Fibroblast of villous mesenchyme (primary cell): Measurements from ENCODE around the gene MRPL23. TPM values are rescaled to one million over a fixed set of nuclear protein-coding genes. Genes with fewer than 3 reads are reported as not detected.

Experiments
- DNase-seq: peaks from one replicate; pipeline ENCODE4 v3.0.0-alpha.2; 2010; ENCODE audit warnings: low read depth
- H3K4me3 ChIP-seq: 2 replicates; pipeline ENCODE4 v1.5.1; 2011; ENCODE audit warnings: low read depth, mild to moderate bottlenecking, low read length
- total RNA-seq: library from RNA; depleted of rRNA; stranded (reverse); fragments of >200 nt; gene quantifications from 2 replicates; pipeline ENCODE4 v1.2.3, GENCODE V29; 2012
- TF ChIP-seq, protein P1 (sequence below): IDR thresholded peaks from 2 replicates; pipeline ENCODE4 v1.5.1; 2012; ENCODE audit warnings: low read depth, mild to moderate bottlenecking, low read length; ENCODE audit not compliant: insufficient read depth

Gene MRPL23
- total RNA-seq, 1 donor: 107 TPM

DNA sequence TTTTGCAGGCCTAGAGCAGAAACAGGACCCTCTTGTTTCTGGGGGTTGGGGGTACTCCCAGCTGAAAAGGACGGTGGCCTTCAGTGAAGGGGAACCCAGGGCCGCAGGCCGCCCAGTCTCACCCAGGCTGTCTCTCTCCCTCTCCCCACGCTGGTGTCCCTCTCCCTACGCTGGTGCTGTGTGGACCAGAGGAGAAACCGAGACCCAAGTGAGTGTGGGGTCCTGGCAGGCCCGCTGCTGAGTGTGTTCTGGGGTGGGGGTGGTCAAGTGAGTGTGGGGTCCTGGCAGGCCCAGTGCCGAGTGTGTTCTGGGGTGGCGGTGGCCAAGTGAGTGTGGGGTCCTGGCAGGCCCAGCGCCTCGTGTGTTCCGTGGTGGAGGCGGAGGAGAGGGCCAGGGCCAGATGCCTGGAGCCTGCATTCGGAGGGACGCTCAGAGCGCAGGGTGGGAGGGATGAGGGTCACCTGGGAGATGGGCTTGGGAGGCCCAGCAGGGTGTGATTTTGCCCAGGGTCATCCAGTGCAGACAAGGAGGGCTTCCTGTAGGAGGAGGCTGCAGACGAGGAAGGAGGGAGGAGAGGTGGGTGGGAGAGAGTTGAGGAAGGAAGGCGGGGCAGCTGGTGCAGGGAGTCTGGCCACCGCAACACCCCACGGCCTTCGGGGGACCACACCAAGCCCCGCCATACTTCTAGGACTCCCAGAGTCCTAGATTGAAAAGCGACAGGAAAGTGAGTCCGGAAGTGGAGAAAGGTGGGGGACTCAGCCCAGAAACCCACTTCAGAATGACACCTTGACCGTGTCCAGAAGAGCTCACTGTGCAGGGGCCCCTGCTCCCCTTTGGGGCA is 17.3 kb upstream of the MRPL23 start:
- TF ChIP-seq, protein P1, sequence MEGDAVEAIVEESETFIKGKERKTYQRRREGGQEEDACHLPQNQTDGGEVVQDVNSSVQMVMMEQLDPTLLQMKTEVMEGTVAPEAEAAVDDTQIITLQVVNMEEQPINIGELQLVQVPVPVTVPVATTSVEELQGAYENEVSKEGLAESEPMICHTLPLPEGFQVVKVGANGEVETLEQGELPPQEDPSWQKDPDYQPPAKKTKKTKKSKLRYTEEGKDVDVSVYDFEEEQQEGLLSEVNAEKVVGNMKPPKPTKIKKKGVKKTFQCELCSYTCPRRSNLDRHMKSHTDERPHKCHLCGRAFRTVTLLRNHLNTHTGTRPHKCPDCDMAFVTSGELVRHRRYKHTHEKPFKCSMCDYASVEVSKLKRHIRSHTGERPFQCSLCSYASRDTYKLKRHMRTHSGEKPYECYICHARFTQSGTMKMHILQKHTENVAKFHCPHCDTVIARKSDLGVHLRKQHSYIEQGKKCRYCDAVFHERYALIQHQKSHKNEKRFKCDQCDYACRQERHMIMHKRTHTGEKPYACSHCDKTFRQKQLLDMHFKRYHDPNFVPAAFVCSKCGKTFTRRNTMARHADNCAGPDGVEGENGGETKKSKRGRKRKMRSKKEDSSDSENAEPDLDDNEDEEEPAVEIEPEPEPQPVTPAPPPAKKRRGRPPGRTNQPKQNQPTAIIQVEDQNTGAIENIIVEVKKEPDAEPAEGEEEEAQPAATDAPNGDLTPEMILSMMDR: no peak

DNA sequence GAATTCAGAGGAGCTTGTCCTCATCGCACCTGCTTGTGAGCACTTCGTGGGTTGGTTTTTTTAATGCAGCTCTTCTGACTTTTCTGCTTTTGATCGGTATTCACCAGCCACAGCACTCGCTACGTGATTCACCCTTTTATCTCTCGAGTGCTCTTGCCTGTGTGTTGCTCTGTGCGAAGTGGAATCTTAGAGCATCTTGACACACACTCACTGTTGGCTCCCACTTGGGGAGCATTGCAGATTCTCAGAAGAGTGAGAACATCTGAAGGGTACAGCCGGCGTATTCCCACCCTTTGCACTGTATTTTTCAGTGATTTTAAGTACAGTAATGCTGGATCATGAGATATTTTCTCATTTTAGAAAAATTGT is 16.7 kb upstream of the MRPL23 start:
- TF ChIP-seq, protein P1: no peak
- no peak overlapping the region for H3K4me3 ChIP-seq
- no peak for DNase-seq

More for the DNA sequence above, 17.3 kb upstream of the MRPL23 start:
- no peak for DNase-seq
- H3K4me3 ChIP-seq: no peak overlapping the region

DNA sequence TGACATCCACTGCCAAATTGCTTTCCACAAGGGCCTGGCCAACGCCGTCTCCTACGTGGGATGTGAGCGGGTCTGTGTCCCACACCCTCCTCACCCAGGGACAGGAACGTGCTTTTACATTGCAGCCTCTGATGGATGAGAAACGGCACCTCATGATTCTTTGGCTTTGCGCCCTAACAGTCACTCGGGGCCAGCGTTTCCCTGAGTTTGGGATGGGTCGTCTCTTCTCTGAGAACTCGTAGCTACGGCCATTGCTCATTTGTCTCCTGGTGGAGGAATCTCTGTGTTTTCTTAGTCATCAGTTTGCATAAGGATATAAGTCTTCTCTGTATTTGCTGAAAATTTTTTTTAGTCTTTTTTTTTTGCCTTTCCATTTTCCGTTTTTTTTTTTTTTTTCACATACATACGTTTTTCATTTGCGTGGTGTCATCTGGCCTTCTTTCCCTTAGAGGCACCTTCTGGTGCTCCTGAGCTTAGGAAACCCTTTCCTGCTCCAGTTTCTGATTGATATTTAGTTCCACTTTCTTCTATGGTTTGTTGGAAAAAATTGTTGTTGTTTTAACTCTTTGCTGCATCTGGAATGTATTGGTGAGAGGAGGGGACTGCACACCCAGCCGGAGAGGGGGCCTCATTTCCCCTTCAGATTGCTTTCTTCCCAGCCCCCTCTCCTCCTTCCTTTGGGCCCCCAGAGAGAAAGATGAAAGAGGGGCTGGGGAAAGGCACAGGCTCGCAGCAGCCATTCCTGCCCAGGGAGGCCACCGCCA is 15.6 kb upstream of the MRPL23 start:
- DNase-seq: peak; percentile 22
- TF ChIP-seq, protein P1: no peak
- H3K4me3 ChIP-seq: no peak overlapping the region

DNA sequence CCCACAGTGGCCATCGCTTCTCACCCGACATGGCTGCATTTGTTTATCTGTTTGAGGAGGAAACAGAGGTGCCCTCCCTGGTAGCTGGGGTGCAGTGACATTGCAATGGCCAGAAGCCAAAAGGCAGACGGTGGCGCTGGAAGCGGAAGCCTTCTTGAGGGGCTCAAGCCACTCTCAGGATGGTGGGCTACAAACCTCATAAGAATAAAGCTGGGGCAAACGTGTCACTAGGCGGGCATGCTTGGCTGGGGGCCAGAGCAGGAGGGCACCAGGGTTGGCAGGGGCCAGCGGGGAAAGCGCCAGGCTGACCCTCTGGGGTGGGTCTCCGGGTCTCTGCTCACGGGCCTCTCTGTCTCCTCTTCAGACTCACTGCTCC is 15.0 kb upstream of the MRPL23 start:
- H3K4me3 ChIP-seq: no peak overlapping the region
- DNase-seq: no peak
- TF ChIP-seq, protein P1: no peak

DNA sequence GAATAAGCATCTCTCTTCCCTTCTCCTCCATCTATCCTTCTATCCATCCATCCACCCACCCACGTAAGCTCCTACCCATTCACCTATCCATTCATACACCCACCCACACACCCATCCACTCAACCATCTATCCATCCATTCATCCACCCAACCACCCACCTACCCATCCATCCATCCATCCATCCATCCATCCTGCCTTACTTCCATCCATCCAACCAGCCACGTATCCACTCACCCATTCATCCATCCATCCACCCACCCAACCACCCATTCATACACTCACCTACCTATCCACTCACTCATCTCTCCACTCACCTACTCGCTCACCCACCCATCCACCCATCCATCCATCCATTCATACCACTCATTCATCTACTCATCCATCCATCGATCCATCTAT is 14.5 kb upstream of the MRPL23 start:
- TF ChIP-seq, protein P1: no peak
- H3K4me3 ChIP-seq: no peak overlapping the region
- no peak for DNase-seq

DNA sequence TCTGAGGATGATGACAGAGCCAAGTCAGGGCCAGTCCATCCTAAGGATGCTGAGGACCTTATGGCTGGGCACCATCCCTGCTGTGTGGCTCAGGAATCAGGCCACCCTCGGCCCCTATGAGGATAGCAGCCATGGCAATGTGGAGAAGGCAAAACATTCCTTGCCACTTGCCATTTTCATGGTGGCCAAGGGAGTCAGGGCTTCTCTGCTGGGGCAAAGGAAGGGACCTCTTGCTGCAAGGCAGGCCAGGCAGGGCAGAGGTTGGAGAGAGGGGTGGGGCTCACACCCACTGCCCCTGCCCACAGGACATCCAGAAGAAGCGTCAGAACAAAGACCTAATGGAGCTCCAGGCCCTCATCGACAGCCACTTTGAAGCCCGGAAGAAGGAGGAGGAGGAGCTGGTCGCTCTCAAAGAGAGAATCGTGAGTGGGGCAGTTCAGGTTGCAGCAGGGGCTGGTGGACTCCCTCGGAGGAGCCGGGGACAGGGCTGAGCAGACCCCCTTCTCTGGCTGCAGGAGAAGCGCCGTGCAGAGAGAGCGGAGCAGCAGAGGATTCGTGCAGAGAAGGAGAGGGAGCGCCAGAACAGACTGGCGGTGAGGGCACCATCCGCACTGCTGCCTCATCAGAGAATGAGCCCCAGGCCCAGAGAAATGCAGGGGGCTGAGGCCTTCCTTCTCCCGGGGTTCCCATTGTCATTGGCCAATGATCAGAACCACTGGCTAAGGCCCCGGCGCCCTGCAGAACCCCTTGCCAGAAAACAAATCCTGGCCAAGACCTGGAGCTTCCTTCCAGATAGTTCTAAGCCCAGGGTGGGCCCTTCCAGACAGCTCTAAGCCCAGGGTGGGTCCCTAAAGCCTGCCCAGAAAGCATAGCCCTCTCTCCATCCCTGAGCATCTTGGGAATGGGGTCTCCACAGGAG is 13.5 kb upstream of the MRPL23 start:
- DNase-seq: no peak
- TF ChIP-seq, protein P1: no peak
- H3K4me3 ChIP-seq: no peak overlapping the region
